Esophagus muscularis mucosa (tissue), 4 donors: ENCODE measurements around the gene TAGLN. TPM values are rescaled to one million over a fixed set of nuclear protein-coding genes. Genes with fewer than 3 reads are reported as not detected.

ENCODE experiments used
- DNase-seq: peaks from one replicate; pipeline ENCODE4 v3.0.0-alpha.2; 2017; ENCODE audit errors: extremely low spot score
- H3K27ac ChIP-seq, 4 donors: fragments of 200-600 bp; sonication (generic); replicated peaks in 1 of 4; 1 replicate in 3 of 4; 2 replicates in 1 of 4; pipeline ENCODE4 v1.5.1; 2016 to 2019; ENCODE audit warnings: mild to moderate bottlenecking in 1 of 4
- H3K27me3 ChIP-seq, 4 donors: fragments of 200-600 bp; sonication (generic); one replicate each; pipeline versions ENCODE4 v1.5.1 to v1.6.0; 2016 to 2019
- H3K36me3 ChIP-seq, 4 donors: fragments of 200-600 bp; sonication (generic); one replicate each; pipeline ENCODE4 v1.5.1; 2016 to 2019
- H3K4me1 ChIP-seq, 4 donors: fragments of 200-600 bp; sonication (generic); one replicate each; pipeline ENCODE4 v1.5.1; 2016 to 2019
- H3K4me3 ChIP-seq, 4 donors: fragments of 200-600 bp; sonication (generic); 1 replicate in 2 of 4; 2 replicates in 2 of 4; pipeline ENCODE4 v1.5.1; 2016 to 2019; ENCODE audit warnings: mild to moderate bottlenecking in 4 of 4, moderate library complexity in 1 of 4
- H3K9me3 ChIP-seq, 4 donors: fragments of 200-600 bp; sonication (generic); 1 replicate in 3 of 4; 2 replicates in 1 of 4; pipeline ENCODE4 v1.5.1; 2016 to 2019
- CTCF ChIP-seq, 3 experiments: fragments of 200-600 bp in 2 of 3; fragments of 450-650 bp in 1 of 3; sonication (generic) in 2 of 3; IDR thresholded peaks; one replicate each; pipeline ENCODE4 v1.5.1; 2017 to 2019; ENCODE audit warnings: antibody characterized with exemption in 3 of 3, mild to moderate bottlenecking in 2 of 3, moderate library complexity in 1 of 3
- EP300 ChIP-seq: sonication (generic); formaldehyde crosslinking; IDR thresholded peaks from one replicate; pipeline ENCODE4 v1.6.1; 2017; ENCODE audit warnings: antibody characterized with exemption
- POLR2A ChIP-seq: fragments of 450-650 bp; IDR thresholded peaks from one replicate; pipeline ENCODE4 v1.6.1; 2017; ENCODE audit warnings: antibody characterized with exemption, moderate library complexity, mild to moderate bottlenecking, low read depth
- POLR2AphosphoS5 ChIP-seq, 2 donors: sonication (generic); formaldehyde crosslinking; IDR thresholded peaks; one replicate each; pipeline ENCODE4 v1.6.1; 2017; ENCODE audit warnings: antibody characterized with exemption in 2 of 2
- whole genome bisulfite sequencing: methylation state at CpG from one replicate; pipeline ENCODE4 v1.1.5; 2018; 5-methylcytosine and 5-hydroxymethylcytosine counted together
- intact Hi-C: fragments of 100-400 bp; cut with DNase I; formaldehyde crosslinking; loops from one replicate; pipeline ENCODE4 v1.15.1; 2023
- total RNA-seq, 4 donors: library from RNA; depleted of rRNA; stranded (reverse); fragments of >200 nt; gene quantifications; one replicate each; pipeline versions ENCODE4 v1.1.0 to v1.2.1, GENCODE V29; 2016

TAGLN gene
- total RNA-seq, 4 donors from 2014 or later, result 12,513 to 19,293 (median 14,679) TPM

GRCh38 chr11:117232911-117233409 lies 33.8 kb downstream of the TAGLN start:
- WGBS, result under 1% methylated on average over 19 of the region's 27 CpGs
- intact Hi-C loops, result loop anchor here (10.0 kb wide), 1 partner anchor 458 kb away; the partner anchor contains the start of gene BUD13
- Histone ChIP-seq H3K9me3 (no peaks in the 10 kb centered on the region), H3K27ac (peak overlapping the region; percentile 96 to 100 (median 98)), H3K4me3 (peak overlapping the region; percentile 95 to 98 (median 96)), H3K36me3 (peaks cover 21 to 32% (median 27%) of the 10 kb centered on the region in 4 donors), H3K4me1 (peaks cover 24 to 48% (median 40%) of the 10 kb centered on the region in 4 donors), H3K27me3 (no peaks in the 10 kb centered on the region)
- DNase-seq, result no peak
- TF ChIP-seq POLR2AphosphoS5 (IDR thresholded peaks at IDR 0.05) (no peak), EP300 (no peak), POLR2A (no peak), CTCF (IDR thresholded peaks at IDR 0.05) (no peak)

- whole genome bisulfite sequencing, result 88% methylated on average over 5 of the region's 5 CpGs
- peaks cover 8 to 13% (median 11%) of the 10 kb centered on the region in 4 donors for H3K4me1 ChIP-seq
- H3K9me3 ChIP-seq, result no peaks in the 10 kb centered on the region
- no peaks in the 10 kb centered on the region for H3K27me3 ChIP-seq
- intact Hi-C loops, result loop anchor here (10.0 kb wide), 1 partner anchor 463 kb away; the partner anchor contains the start of gene BUD13
- no peak for TF ChIP-seq CTCF (IDR thresholded peaks at IDR 0.05)
- TF ChIP-seq EP300, result no peak
- TF ChIP-seq POLR2A, result no peak
- no peak for TF ChIP-seq POLR2AphosphoS5 (IDR thresholded peaks at IDR 0.05)
- H3K4me3 ChIP-seq, result no peak overlapping the region
- H3K27ac ChIP-seq, result no peak overlapping the region
- no peak for DNase-seq
- peaks cover 27 to 58% (median 45%) of the 10 kb centered on the region in 4 donors for H3K36me3 ChIP-seq
Measured at GRCh38 chr11:117238221-117238620, 39.1 kb downstream of the TAGLN start.

GRCh38 chr11:117239295-117239694 lies 40.1 kb downstream of the TAGLN start:
- DNase-seq, result no peak
- Histone ChIP-seq H3K27me3 (no peaks in the 10 kb centered on the region), H3K36me3 (peaks cover 31 to 66% (median 55%) of the 10 kb centered on the region in 4 donors), H3K4me3 (no peak overlapping the region), H3K9me3 (no peaks in the 10 kb centered on the region), H3K4me1 (peaks cover 0 to 2% (median under 1%) of the 10 kb centered on the region in 4 donors), H3K27ac (no peak overlapping the region)
- 78% methylated on average over 6 of the region's 6 CpGs for WGBS
- TF ChIP-seq POLR2A (no peak), POLR2AphosphoS5 (IDR thresholded peaks at IDR 0.05) (no peak), CTCF (IDR thresholded peaks at IDR 0.05) (no peak), EP300 (no peak)
- intact Hi-C loops, result loop anchor here (10.0 kb wide), 1 partner anchor 464 kb away; the partner anchor contains the start of gene BUD13

- WGBS, result 96% methylated on average over 4 of the region's 4 CpGs
- Histone ChIP-seq H3K4me3 (no peak overlapping the region), H3K9me3 (no peaks in the 10 kb centered on the region), H3K27ac (no peak overlapping the region), H3K27me3 (no peaks in the 10 kb centered on the region), H3K4me1 (no peaks in the 10 kb centered on the region), H3K36me3 (peaks cover 62 to 80% (median 76%) of the 10 kb centered on the region in 4 donors)
- intact Hi-C loops, result no loop called here
- TF ChIP-seq EP300 (no peak), CTCF (IDR thresholded peaks at IDR 0.05) (no peak), POLR2AphosphoS5 (IDR thresholded peaks at IDR 0.05) (no peak), POLR2A (no peak)
- no peak for DNase-seq
Measured at GRCh38 chr11:117248341-117248740, 49.2 kb downstream of the TAGLN start.

GRCh38 chr11:117249571-117249970 lies 50.4 kb downstream of the TAGLN start:
- Histone ChIP-seq H3K9me3 (no peaks in the 10 kb centered on the region), H3K27me3 (no peaks in the 10 kb centered on the region), H3K4me1 (no peaks in the 10 kb centered on the region), H3K27ac (no peak overlapping the region), H3K4me3 (no peak overlapping the region), H3K36me3 (peaks cover 56 to 81% (median 77%) of the 10 kb centered on the region in 4 donors)
- DNase-seq, result no peak
- 86% methylated on average over 4 of the region's 4 CpGs for WGBS
- TF ChIP-seq CTCF (IDR thresholded peaks at IDR 0.05) (no peak), EP300 (no peak)
- intact Hi-C loops, result no loop called here
